HG03558 (cell line): ENCODE measurements around the gene EIF4G3.

Experiments
- ATAC-seq: cut with Tn5 transposase; IDR thresholded peaks from one replicate; pipeline ENCODE4 v1.9.1; 2021; ENCODE audit warnings: moderate number of reproducible peaks; ENCODE audit not compliant: unreplicated experiment; ENCODE audit errors: extremely low read depth

Gene EIF4G3

DNA sequence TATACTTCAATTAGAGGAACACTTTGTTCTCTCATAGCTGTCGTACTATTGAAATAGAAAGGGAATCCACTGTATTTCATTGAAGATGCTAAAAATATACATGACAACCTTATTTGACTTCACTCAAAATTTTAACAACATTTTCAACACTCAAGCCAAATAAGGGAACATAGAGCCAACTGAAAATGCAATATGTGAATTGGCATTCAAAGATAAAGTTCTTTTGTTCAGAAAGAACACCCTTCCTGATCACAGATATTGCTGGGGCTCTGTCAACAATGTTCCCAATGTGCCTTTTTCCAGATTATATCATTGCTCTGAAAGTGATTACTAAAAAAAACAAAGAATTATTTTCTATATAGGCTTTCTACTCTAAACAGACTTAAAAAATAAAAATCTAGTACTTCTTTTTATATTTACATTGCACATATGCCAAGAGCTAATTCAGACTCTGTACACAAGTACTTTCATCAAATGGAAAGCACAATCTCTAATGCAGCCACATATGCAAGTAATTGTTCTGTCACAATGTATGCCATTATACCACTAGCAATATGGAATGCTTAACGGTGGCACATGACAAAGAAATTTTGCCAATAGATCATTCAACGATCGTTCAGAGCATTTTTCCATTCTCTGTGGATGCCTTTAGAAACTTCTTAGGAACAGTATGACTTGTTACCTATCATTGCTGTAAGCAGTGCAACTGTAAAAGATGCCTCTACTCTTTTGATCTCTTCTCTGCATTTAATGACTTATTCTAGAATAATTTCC is 171.0 kb downstream of the EIF4G3 start:
- ATAC-seq, result no peak

DNA sequence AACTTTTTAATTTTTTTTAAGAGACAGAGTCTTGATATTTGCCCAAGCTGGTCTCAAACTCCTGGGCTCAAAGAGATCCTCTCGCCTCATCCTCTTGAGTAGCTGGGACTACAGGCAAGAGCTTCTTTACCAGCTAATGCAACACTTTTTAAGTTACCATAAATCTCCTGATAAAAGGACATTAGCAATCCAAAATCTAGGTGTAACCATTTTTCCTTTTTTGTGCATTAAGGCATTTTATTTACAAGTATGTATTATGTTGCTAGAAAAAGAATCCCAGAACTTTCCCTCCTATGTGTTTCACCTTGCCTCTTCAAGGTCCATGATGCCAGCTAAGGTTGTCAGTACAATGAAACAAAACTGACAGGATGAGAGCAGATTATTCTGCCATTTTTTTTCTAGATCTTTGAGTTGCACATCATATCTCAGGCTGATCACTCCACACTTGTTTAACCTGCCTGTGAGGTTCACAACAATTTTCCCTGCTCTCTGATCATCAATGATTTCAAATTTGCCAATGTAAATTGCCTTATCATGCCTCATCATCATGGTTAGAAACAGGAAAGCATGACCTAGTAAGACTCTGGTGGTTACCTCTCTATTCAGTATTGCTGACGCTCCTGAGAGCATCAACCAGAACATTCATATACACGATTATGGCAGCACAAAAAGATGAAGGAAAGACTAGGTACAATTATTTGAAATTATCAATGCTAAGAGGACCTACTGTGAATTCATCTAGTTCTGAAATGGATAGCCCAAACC is 173.2 kb downstream of the EIF4G3 start:
- ATAC-seq, result no peak

GRCh38 chr1:21001042-21001441 is 175.7 kb downstream of the EIF4G3 start:
- no peak for ATAC-seq

GRCh38 chr1:21000245-21000594 is 176.5 kb downstream of the EIF4G3 start:
- ATAC-seq, result no peak

GRCh38 chr1:20999525-21000244 is 177.0 kb downstream of the EIF4G3 start:
- ATAC-seq, result no peak

- no peak for ATAC-seq
Observed at GRCh38 chr1:20998826-20999225, 177.9 kb downstream of the EIF4G3 start.

DNA sequence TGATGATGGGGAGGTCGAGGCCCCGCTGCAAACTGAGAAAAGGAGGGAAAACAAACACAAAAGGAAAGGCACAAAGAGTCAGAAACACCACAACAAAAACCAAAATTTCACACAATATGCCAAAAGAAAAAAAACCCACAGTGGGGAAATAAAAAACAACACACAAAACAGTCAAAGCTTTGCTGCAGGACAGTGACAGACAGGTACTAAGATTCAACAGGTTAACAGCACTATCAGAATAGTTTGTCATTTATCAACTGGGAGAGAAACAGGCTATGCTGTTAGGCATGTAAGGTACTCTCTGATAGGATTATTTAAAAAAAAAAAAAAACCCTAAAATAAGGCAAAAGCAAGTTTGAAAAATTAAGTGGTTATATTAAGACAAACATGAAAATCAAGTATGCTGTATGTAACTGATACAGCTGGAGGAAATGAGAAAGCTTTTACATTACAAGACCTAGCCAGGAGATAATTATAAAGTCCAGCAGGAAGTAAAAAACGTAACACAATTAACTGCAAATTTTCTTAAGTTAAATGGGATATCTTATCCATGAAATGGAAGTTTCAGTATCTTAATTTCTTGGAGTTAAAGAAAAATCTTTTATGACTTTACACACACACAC is 179.0 kb downstream of the EIF4G3 start:
- ATAC-seq, result no peak

DNA sequence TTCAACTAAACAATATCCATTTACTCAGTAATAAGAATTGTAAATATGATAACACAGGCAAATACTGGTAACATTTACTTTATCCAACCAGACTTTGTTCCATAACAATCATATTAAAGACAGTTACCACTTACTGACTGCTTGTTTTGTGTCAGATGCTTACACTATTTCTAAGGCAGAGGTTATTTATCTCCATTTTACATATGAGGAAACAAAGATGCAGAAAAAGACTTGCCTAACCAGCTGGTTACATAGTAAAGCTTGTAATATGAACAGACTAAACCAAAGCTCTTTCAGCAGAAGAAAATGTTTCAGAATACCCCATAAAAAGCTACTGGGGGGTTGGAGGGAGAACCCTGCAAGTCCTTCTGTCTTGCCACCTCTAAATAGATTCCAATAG is 180.1 kb downstream of the EIF4G3 start:
- no peak for ATAC-seq

DNA sequence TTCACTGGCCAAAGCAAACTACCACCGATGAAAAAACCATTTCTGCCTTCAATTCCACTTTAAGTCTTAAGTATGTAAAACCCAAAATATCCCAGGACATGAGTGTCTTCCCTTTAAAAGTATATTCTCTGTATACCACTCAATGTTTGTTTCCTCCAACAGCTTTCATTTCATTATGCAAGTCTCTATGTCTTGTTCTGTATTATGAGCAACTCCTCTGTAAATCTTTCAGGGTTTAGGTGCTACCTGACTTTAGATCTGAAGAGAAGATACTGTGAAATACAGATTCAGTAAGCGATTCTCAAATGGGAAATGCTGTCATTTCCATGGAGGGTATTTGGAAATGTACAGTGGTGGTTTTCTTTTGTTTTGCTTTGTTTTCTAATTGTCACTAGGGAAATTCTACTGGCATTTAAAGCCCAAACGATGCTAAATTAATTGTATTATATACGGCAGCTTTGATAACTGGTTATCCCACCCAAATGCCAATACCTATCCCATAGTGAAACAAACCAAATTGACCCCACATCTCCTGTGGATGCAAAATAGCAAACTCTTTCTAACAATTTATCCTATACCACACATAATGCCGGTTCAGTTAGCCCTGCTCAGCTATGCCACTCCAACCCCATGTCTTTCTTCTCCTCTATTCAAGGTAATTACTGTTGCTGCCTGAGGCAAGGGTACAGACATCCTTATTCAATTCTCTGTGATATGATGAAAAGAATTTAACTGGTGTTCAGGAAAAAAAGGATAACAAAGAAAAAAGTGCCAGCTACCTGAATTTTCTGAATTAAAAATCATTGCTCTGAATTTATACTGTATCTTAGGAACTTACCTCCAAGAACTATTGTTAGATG is 182.8 kb downstream of the EIF4G3 start:
- no peak for ATAC-seq

- no peak for ATAC-seq
Observed at GRCh38 chr1:20992322-20993056, 184.2 kb downstream of the EIF4G3 start.

- ATAC-seq, result no peak
Observed at GRCh38 chr1:20988943-20989342, 187.8 kb downstream of the EIF4G3 start.

- no peak for ATAC-seq
Observed at GRCh38 chr1:20987831-20988825, 188.6 kb downstream of the EIF4G3 start.

DNA sequence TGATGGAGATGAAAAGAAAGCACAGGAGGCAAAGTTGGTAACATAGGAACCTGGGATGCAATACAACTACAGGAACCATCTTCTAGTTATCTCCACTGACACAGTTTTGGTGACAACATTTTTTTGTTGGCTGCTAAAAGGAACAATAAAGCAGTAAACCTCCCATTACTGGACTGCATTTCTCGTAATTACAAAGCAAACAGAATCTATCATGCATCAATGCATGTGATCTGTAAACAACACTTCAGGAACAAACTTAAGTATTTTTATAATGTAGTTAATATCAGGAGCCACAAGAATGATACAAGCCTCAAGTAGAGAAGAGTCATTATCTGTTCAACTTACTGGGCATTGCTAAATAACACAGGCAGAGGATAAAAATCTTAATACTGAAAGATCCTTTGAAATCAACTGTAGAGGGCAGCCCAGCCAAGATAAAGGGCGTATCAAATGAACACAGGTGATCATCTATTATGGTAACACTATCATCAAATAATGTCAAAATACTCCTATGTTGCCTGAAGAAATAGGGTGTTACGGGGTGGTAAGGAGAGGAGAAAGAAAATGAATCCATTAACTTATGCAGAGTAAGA is 193.3 kb downstream of the EIF4G3 start:
- ATAC-seq, result no peak

- ATAC-seq, result no peak
Observed at GRCh38 chr1:20982316-20982715, 194.4 kb downstream of the EIF4G3 start.

DNA sequence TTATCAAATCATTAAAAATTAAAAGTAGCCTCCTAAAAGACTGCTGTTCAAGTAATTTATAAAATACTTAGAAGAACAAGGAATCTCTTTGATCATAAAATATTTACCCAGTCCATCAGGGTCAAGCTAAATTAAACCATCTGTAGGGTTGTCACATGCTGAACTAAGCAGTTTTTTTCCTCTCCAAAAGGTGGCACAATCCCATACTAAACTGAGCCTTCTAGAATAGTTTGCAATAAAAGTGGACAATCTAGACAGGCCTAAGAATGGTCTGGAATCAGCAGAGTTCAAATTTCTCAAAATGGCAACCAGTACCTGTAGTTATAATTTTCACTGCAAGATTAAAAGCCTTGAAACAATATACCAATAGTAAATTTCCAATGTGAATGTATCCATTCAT is 194.8 kb downstream of the EIF4G3 start:
- ATAC-seq, result no peak

DNA sequence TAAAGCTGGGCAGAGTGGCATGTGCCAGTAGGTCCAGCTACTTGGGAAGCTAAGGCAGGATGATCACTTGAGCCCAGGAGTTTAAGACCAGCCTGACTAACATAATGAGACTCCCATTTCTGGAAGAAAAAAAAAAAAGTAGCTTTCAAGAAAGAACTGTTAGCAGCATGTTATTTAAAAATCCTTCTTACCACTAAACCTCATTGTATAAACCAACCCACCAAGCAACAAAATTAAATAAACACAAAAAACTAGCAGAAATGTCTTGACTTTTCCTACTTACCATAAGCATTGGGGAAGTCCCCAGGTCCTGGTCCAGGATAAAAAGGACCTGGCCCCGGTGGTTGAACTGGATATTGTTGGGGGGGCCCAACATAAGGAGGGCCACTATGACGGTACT is 196.6 kb downstream of the EIF4G3 start:
- no peak for ATAC-seq

GRCh38 chr1:20978413-20978812 is 198.3 kb downstream of the EIF4G3 start:
- ATAC-seq, result no peak

DNA sequence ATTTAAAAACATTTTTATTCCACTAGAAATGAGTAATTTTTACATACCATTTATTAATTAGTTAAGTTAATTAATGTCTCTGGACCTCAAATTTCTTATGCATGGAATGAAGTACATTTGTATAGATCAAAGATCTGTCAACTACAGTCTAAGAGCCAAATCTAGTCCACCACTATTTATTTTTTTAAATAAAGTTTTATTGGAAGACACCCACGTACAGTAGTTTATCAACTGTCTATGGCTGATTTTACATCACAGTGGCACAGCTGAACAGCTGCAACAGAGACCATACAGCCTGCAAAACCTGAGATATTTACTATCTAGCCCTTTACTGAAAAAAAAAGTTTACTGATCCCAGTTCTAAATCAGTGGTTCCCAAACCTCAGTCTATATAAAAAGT is 201.0 kb downstream of the EIF4G3 start:
- ATAC-seq, result no peak
